SU-DHL-6 (cell line): Measurements from ENCODE around the gene C1QTNF8.

Experiments used
- EZH2phosphoT487 ChIP-seq: fragments of 200-600 bp; sonication (generic), shearing (Covaris generic); conservative IDR thresholded peaks from 2 replicates; pipeline ENCODE4 v1.6.1; 2018; ENCODE audit warnings: mild to moderate bottlenecking, antibody characterized with exemption, low read length, moderate library complexity, mixed read lengths
- TF ChIP-seq, protein P1 (sequence below): fragments of 200-600 bp; sonication (generic); IDR thresholded peaks from one replicate; pipeline ENCODE4 v1.5.1; 2017; ENCODE audit warnings: antibody characterized with exemption, mild to moderate bottlenecking, low read length, moderate library complexity; ENCODE audit not compliant: insufficient read depth, poor library complexity, severe bottlenecking

DNA sequence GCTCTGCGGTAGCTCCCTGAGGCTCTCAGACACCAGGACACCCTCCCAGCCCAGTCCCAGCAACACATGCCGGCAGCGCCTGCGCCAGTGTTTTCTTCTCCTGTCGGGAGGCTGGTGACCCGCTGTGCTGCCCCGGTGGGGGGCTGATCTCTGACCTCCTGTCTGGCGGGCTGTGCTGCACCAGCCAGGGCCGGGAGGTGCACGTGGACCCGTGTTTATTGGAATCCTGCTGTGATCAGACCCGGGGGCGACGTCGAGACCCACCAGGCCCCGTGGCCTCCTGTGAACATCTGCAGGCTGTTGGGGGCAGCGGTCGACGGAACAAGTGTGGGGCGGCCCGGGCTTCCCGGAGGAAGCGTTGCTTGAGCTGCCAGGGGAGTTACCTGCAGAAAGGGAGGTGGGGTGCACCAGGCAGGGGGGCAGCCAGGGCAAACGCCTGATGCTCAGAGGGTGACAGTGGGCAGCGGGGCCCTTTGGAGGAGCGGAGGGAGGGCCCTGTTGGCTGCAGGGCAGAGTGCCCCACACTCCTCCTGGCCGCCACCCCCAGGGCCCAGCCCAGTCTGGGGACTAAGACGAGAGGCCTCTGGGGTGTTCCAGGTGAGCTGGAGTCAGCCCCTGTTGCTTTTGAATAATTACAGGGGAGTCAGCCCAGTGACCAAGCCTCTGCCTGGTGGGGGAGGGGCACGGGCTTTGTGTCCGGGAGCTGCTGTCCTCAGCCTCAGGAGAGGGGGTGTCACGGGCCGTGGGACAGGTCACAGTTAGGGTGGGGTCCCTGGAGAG lies 25.8 kb downstream of the C1QTNF8 start:
- TF ChIP-seq, protein P1, sequence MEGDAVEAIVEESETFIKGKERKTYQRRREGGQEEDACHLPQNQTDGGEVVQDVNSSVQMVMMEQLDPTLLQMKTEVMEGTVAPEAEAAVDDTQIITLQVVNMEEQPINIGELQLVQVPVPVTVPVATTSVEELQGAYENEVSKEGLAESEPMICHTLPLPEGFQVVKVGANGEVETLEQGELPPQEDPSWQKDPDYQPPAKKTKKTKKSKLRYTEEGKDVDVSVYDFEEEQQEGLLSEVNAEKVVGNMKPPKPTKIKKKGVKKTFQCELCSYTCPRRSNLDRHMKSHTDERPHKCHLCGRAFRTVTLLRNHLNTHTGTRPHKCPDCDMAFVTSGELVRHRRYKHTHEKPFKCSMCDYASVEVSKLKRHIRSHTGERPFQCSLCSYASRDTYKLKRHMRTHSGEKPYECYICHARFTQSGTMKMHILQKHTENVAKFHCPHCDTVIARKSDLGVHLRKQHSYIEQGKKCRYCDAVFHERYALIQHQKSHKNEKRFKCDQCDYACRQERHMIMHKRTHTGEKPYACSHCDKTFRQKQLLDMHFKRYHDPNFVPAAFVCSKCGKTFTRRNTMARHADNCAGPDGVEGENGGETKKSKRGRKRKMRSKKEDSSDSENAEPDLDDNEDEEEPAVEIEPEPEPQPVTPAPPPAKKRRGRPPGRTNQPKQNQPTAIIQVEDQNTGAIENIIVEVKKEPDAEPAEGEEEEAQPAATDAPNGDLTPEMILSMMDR: no peak
- no peak for TF ChIP-seq EZH2phosphoT487
